Ectodermal cell (in vitro differentiated cells): ENCODE results near the gene ZNF224.

Experiments
- H3K27ac ChIP-seq: 2 replicates; pipeline ENCODE4 v1.7.0; 2013; ENCODE audit warnings: mild to moderate bottlenecking, low read depth, low read length; ENCODE audit not compliant: insufficient read depth, poor library complexity, severe bottlenecking
- H3K27me3 ChIP-seq: 2 replicates; pipeline ENCODE4 v1.7.0; 2013; ENCODE audit warnings: mild to moderate bottlenecking, low read length; ENCODE audit not compliant: insufficient read depth, control insufficient read depth, poor library complexity, severe bottlenecking
- H3K36me3 ChIP-seq: one replicate; pipeline ENCODE4 v1.7.0; 2013; ENCODE audit warnings: low read length; ENCODE audit not compliant: control insufficient read depth, insufficient read depth
- H3K4me1 ChIP-seq: one replicate; pipeline ENCODE4 v1.7.0; 2013; ENCODE audit warnings: low read length; ENCODE audit not compliant: control insufficient read depth, insufficient read depth
- H3K4me3 ChIP-seq: 2 replicates; pipeline ENCODE4 v1.7.0; 2013; ENCODE audit warnings: low read depth, low read length, control low read depth; ENCODE audit not compliant: insufficient read depth
- H3K9me3 ChIP-seq: 2 replicates; pipeline ENCODE4 v1.7.0; 2013; ENCODE audit warnings: mild to moderate bottlenecking, low read length, moderate library complexity; ENCODE audit not compliant: control insufficient read depth
- WGBS, 2 experiments: methylation state at CpG; one replicate each; pipeline ENCODE4 v1.1.7; 2013; ENCODE audit warnings: missing lambda C conversion rate in 2 of 2; 5-methylcytosine and 5-hydroxymethylcytosine counted together

Gene ZNF224

GRCh38 chr19:44131955-44132354 lies 37.8 kb downstream of the ZNF224 start:
- no peak overlapping the region for H3K27ac ChIP-seq
- 90 to 92% methylated on average over 4 to 5 of the region's 5 CpGs for WGBS, 2 experiments
- no peaks in the 10 kb centered on the region for H3K27me3 ChIP-seq
- H3K36me3 ChIP-seq = peaks cover 17% of the 10 kb centered on the region
- no peak overlapping the region for H3K4me3 ChIP-seq
- H3K4me1 ChIP-seq = no peaks in the 10 kb centered on the region
- H3K9me3 ChIP-seq = no peaks in the 10 kb centered on the region

- H3K27me3 ChIP-seq = no peaks in the 10 kb centered on the region
- H3K36me3 ChIP-seq = peaks cover 3% of the 10 kb centered on the region
- peak within 1 kb of the TSS; percentile 36 for H3K27ac ChIP-seq
- 1 to 2% methylated on average over 52 of the region's 52 CpGs for WGBS, 2 experiments
- H3K9me3 ChIP-seq = no peaks in the 10 kb centered on the region
- peaks cover 5% of the 10 kb centered on the region for H3K4me1 ChIP-seq
- peak within 1 kb of the TSS; percentile 89 for H3K4me3 ChIP-seq
These were observed 47.3 kb downstream of the ZNF224 start, which contains the start of gene ZNF234 for GRCh38 chr19:44141191-44142058. Gene ZNF234 (plus strand): TSS chr19:44141554. CDS start chr19:44144633, 3,079 bp downstream.

- Histone ChIP-seq H3K9me3 (no peaks in the 10 kb centered on the region), H3K27me3 (no peaks in the 10 kb centered on the region), H3K4me3 (peak overlapping the region; percentile 89), H3K4me1 (peaks cover 5% of the 10 kb centered on the region), H3K36me3 (peaks cover 3% of the 10 kb centered on the region), H3K27ac (no peak overlapping the region)
- WGBS, 2 experiments = 6 to 11% methylated on average over 11 to 13 of the region's 13 CpGs
These were observed 47.9 kb downstream of the ZNF224 start for GRCh38 chr19:44142059-44142433.

DNA sequence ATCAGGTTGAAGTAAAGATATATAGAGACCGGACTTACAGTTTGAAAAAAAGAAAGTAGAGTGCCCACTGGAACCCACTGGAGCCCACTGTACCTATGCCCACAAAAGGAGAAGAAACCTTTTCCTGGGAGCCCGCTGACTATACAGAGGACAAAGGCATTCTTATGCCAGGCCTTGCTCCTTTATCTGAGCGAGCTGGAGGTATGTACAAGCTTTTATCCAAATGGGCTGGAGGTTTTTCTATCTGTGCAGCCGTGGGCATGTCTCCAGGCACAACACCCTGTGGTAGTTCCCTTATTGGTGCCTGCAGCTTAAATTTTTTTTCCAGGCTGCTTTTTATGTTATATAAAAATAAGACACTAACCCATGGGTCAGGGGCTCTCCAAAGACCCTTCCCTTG lies 55.6 kb downstream of the ZNF224 start:
- H3K9me3 ChIP-seq = no peaks in the 10 kb centered on the region
- H3K27me3 ChIP-seq = no peaks in the 10 kb centered on the region
- H3K4me1 ChIP-seq = no peaks in the 10 kb centered on the region
- no peak overlapping the region for H3K27ac ChIP-seq
- peaks cover 28% of the 10 kb centered on the region for H3K36me3 ChIP-seq
- no peak overlapping the region for H3K4me3 ChIP-seq
- 94 to 97% methylated on average over 4 of the region's 4 CpGs for WGBS, 2 experiments

DNA sequence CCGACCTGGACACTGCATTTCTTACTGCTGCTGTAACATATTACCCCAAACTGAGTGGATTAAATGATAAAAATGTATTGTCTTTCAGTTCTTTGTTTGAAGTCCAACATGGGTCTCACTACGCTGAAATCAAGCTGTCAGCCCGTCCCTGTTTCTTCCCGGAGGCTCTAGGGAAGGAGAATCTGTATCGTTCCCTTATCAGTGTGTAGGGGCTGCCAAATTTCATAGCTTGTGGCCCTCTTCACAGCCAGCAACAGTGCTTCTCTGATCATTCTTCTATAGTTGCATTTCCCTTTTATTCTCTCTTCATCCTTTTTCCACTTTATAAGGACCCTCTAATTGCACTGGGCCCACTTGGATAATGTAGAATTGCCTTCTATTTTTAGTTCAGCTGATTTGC lies 57.3 kb downstream of the ZNF224 start:
- 93 to 95% methylated on average over 5 of the region's 5 CpGs for WGBS, 2 experiments
- no peak overlapping the region for H3K27ac ChIP-seq
- H3K9me3 ChIP-seq = peaks cover 2% of the 10 kb centered on the region
- peaks cover 32% of the 10 kb centered on the region for H3K36me3 ChIP-seq
- no peaks in the 10 kb centered on the region for H3K27me3 ChIP-seq
- H3K4me1 ChIP-seq = no peaks in the 10 kb centered on the region
- no peak overlapping the region for H3K4me3 ChIP-seq

DNA sequence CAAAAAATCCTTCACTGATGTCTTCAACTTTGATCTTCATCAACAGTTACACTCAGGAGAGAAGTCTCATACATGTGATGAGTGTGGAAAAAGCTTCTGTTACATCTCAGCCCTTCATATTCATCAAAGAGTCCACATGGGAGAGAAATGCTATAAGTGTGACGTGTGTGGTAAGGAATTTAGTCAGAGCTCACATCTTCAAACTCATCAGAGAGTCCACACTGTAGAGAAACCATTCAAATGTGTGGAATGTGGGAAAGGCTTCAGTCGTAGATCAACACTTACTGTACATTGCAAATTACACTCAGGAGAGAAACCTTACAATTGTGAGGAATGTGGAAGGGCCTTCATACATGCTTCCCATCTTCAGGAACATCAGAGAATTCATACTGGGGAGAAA lies 62.3 kb downstream of the ZNF224 start:
- Histone ChIP-seq H3K4me1 (no peaks in the 10 kb centered on the region), H3K27ac (no peak overlapping the region), H3K9me3 (peaks cover 9% of the 10 kb centered on the region), H3K27me3 (no peaks in the 10 kb centered on the region), H3K36me3 (peaks cover 38% of the 10 kb centered on the region), H3K4me3 (no peak overlapping the region)
- WGBS, 2 experiments = 76 to 80% methylated on average over 1 to 2 of the region's 2 CpGs
